Kasumi-1 (cell line): ENCODE results near the gene KCNC3.

Experiments
- DNase-seq, 2 experiments: peaks; one replicate each; lab custom pipeline; 2025; lab: John Stamatoyannopoulos, UW

The KCNC3 gene

GRCh38 chr19:50327461-50328223, 1.5 kb downstream of the KCNC3 start:
- DNase-seq = no peak

- DNase-seq = no peak
These were observed 2.2 kb downstream of the KCNC3 start for GRCh38 chr19:50327013-50327412.

DNA sequence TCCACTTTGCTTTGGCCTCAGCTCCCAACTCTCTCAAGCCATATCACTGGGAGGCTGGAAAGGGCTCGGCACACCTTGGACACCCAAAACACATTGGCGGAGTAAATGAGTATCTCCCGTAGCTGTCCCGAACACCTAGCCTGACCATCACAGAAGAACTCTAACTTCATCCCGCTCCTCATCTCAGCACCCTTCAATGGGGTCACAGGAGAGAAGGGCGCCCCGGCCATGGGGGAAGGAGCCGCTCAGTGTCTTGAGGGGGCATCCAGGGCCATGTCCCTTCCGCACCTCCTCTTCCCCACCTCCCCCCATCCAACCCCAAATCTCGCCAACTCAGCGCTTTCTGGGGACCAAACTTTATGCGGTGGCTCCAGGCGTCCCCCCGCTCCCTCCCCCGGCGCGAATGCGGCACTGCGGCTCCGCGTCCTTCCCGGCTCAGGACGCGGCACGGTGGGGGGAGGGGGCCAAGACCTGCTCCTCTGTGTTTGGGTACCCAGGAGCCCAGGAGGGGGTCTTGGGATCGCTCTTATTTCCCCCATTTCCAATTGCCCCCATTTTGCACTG, 3.0 kb downstream of the KCNC3 start:
- DNase-seq = no peak

DNA sequence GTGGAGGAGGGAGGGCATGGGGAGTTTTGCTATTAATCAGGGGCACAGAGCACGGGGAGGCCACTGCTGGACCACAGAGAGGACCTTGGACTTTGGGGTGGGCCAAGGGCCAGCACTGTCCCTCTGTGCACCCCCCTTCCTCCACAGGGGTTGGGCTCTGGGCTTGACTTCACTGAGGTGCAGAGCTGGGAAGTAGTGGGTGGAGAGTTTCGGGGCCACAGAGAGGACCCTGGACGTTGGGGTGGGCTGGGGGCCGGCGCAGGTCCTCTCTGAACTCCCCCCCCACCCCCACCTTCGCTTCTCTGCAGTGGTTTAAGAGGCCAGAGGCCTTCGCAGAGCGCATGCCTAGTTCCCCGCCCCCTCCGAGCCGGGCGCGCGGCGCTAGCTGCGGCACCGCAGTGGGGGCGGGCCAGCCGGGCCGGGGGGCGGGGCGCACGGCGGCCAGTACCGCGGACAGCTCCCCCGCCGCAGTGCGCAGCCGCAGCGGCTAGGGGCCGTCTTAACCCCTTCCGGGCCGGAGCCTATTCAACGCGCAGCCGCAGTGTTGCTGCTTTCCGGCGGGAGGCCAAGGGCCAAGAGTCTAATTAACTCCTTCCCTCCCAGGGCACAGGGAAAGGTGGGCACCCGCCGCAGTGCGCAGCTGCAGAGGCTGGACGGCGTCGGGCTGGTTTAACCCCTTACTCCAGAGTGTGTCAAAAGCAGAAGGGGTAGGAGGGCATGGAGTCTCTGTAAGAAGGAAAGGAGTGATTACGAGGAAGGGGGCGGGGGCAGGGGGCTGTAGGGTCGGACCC, 3.7 kb downstream of the KCNC3 start:
- DNase-seq = peak; percentile 52 to 56

- DNase-seq = no peak
These were observed 4.8 kb downstream of the KCNC3 start for GRCh38 chr19:50324331-50324730.

GRCh38 chr19:50323782-50324133, 5.4 kb downstream of the KCNC3 start:
- DNase-seq = no peak

DNA sequence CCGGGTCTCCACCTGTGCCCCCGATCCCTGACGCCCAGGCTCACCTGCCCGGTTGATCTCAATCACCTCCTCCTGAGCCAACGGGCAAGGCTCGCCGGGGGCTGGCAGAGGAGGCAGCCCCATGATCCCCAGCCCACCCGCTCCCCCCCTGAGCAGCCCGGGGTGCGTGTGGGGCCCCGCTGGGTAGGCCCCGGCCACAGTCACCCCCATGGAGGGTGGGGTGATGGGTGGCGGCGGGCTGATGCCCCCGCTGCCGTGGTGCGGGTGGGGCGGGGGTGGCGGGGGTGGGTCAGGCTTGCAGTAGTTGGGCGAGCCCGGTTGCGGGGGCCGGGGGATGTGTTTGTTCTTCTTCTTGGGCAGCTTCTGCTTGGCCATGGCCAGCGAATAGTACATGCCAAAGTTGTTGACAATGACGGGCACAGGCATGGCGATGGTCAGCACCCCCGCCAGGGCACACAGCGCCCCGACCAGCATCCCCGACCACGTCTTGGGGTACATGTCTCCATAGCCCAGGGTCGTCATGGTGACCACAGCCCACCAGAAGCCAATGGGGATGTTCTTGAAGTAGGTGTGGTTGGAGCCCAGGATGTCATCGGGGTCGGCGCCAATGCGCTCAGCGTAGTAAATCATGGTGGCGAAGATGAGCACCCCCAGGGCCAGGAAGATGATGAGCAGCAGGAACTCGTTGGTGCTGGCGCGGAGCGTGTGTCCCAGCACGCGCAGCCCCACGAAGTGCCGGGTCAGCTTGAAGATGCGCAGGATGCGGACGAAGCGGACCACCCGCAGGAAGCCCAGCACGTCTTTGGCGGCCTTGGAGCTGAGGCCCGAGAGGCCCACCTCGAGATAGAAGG, 6.0 kb downstream of the KCNC3 start:
- no peak for DNase-seq

- DNase-seq = no peak
These were observed 6.9 kb downstream of the KCNC3 start for GRCh38 chr19:50322234-50322633.

GRCh38 chr19:50321831-50322230, 7.3 kb downstream of the KCNC3 start:
- DNase-seq = no peak

- no peak for DNase-seq
These were observed 8.6 kb downstream of the KCNC3 start for GRCh38 chr19:50320596-50320995.

- DNase-seq = no peak
These were observed 9.1 kb downstream of the KCNC3 start for GRCh38 chr19:50320051-50320450.

- no peak for DNase-seq
These were observed 10.0 kb downstream of the KCNC3 start for GRCh38 chr19:50319156-50319555.

DNA sequence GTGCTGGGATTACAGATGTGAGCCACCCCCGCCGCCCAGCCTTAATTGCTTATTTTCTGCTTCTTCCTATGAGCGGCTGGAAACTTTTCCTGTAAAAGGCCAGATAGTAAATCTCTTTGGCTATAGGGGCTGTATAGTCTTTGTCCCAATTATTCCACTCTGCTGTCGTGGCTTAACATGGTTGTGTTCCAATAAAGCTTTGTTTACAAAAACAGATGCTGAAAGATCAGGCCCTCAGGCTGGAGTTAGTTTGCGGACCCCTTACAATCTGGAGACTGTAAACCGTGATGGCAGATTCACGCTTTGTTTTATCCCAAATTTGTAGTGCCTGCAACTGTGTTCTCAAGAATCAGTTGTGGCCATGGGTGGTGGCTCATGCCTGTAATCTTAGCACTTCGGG, 10.7 kb downstream of the KCNC3 start:
- no peak for DNase-seq

GRCh38 chr19:50317115-50317514, 12.1 kb downstream of the KCNC3 start:
- no peak for DNase-seq

DNA sequence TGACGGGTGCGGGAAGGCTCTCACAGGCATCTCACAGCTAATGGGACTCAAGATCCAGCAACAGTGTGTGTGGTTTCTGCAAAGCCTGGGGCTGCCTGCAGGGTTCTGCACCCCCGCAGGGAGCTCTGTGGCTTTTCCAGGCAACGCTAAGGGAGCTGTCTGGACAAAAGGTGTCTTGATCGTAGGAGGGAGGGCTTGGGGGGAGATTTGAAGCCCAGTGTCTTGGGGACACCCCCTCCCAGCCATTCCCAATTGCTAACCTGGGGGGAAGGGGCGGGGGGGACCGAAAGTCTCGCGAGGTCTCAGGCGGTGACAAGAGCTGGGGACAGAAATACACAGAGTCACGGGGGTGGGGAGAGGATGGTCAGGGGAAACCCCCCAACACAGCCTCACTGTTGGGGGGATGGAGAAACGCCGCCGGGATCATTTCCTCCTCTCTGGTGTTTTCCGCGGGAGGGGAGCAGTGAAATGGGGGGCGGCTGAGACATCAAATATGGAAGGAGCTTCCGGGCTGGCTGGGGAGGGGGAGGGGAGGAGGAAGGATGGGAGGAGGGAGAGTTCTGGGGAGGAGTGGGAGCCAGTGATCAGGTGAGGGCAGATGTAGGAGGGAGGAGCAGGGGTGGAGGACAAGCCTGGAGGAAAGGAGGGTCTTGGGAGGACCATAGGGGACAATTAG, 13.3 kb downstream of the KCNC3 start:
- no peak for DNase-seq

DNA sequence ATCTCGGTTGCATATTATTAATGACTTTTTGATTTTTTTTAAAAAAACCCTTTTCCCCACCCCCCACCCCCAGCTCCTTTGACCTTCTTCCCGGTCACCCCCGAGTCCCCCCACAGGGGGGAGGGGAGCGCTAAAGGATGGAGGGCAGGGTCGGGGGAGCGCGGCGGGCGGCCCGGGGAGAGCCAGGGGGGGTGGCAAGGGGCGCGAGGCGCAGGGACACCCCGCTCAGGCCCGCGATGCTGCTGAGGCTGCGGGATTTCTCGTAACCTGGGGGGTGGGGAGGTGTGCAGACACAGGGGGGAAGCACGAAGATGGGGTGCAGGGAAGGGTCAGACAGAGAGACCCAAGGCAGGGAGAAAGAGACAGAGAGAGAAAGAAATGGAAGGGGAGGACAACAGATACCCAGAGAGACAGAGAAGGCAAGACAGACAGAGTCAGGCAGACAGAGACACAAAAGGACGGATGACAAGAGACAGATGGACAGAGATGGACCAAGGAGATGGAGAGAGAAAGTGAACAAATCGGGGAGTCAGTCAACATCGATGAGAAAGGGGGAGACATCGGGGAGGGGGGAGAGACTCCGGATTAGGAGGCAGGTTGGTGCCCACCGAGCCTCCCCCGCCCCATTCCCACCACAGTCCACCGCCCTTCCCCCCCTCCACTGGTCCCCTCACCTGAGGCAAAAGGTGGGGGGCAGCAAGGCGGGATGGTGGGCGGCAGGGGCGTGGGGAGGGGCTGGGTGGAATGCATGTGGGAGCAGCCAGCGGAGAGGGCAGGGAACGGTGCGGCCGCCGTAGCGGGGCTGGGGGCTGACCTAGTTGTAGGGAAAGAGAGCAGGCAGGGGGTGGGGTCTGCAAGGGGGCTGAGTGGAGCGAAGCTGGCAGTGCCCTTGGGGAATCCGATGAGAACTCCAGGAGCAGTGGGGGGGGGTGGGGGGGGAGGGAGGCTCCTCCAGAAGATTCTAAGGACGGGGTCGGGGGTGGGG, 14.2 kb downstream of the KCNC3 start:
- no peak for DNase-seq

- DNase-seq = no peak
These were observed 15.2 kb downstream of the KCNC3 start for GRCh38 chr19:50313812-50314536.

DNA sequence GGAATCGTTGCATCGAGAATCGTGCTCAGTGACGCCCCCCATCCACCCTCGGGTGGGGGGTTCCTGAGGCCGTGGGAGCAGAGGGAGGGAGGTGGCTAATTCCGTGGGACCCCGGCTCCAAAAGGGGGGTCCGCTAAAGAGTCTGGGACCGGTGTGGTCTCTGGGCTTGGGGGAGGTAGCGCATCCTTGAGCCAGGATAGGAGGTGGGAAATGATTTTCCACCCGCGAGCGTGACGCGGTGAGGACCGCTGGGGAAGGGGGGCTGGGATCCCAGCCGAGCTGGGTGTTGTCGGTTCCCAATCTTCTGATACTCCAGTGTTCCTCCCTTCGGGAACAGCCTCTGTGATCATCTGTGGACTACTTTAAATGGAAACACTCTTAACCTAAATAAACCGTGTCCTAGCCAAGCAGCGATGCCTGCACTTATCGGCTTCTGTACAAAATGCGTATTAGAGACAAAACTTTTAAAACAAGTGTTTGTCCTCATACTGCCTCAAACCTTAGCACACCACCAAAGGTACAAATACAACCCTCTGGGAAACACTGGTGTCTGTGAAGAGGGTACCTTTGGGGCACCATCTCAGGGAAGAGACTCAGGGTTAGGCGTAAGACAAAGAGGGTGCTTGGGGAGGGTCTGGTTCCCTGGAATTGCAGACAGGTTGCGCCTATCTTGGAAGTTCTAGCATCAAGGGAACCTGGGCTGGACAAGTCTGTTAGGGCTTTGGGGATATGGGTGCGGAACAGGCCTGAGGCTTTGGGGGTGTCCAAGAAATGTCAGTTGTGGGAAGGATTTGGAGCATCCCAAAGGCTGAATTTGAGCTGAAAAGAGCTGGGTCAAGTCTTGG, 16.0 kb downstream of the KCNC3 start:
- no peak for DNase-seq
